ENCODE data around the gene TRIM67. TPM values are rescaled to one million over a fixed set of nuclear protein-coding genes. Genes with fewer than 3 reads are reported as not detected.
"Not testable (repeated sequence)": the region's sequence is repeated elsewhere in the genome, so short reads cannot be mapped to it uniquely, and the experiment has no call there.

TRIM67 gene
- total and polyA plus RNA-seq, 2 experiments from 2014 or later, result 0.13 TPM; not detected in 1

GRCh38 chr1:231151811-231152210 is 10.0 kb upstream of the TRIM67 start:
- Histone ChIP-seq H3K4me2 (no peak overlapping the region), H3K27ac (no peak overlapping the region), H3K9me2 (replicated peaks; ENCODE audit: insufficient read depth) (no peaks in the 10 kb centered on the region), H3K79me2 (no peaks in the 10 kb centered on the region), H3K9me3 (ENCODE audit: low read depth) (no peaks in the 10 kb centered on the region), H2AFZ (no peak overlapping the region), H3K27me3 (peaks cover 2% of the 10 kb centered on the region), H3K36me3 (replicated peaks; ENCODE audit: insufficient read depth, low read depth) (no peaks in the 10 kb centered on the region), H3K4me3 (no peak overlapping the region), H3K4me1 (ENCODE audit: insufficient read depth) (no peaks in the 10 kb centered on the region), H4K20me1 (ENCODE audit: insufficient read depth, poor library complexity, severe bottlenecking) (no peaks in the 10 kb centered on the region)
- TF ChIP-seq, protein P1, sequence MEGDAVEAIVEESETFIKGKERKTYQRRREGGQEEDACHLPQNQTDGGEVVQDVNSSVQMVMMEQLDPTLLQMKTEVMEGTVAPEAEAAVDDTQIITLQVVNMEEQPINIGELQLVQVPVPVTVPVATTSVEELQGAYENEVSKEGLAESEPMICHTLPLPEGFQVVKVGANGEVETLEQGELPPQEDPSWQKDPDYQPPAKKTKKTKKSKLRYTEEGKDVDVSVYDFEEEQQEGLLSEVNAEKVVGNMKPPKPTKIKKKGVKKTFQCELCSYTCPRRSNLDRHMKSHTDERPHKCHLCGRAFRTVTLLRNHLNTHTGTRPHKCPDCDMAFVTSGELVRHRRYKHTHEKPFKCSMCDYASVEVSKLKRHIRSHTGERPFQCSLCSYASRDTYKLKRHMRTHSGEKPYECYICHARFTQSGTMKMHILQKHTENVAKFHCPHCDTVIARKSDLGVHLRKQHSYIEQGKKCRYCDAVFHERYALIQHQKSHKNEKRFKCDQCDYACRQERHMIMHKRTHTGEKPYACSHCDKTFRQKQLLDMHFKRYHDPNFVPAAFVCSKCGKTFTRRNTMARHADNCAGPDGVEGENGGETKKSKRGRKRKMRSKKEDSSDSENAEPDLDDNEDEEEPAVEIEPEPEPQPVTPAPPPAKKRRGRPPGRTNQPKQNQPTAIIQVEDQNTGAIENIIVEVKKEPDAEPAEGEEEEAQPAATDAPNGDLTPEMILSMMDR (IDR thresholded peaks at IDR 0.05; ENCODE audit: poor library complexity), result no peak
- TF ChIP-seq EZH2 (IDR thresholded peaks at IDR 0.05; ENCODE audit: borderline replicate concordance) (no peak), EZH2phosphoT487 (IDR thresholded peaks at IDR 0.05; ENCODE audit: low read depth, severe bottlenecking, unreplicated experiment) (no peak)
- DNase-seq (ENCODE audit: low spot score), result no peak
- 3% methylated on average over 1 of the region's 1 CpG for WGBS (ENCODE audit: low lambda C conversion rate, missing lambda C conversion rate)

GRCh38 chr1:231153726-231154125 is 8.1 kb upstream of the TRIM67 start:
- no peaks in the 10 kb centered on the region for H3K4me1 ChIP-seq (ENCODE audit: insufficient read depth)
- no peak overlapping the region for H3K27ac ChIP-seq
- no peaks in the 10 kb centered on the region for H3K79me2 ChIP-seq
- no peaks in the 10 kb centered on the region for H3K36me3 ChIP-seq (replicated peaks; ENCODE audit: insufficient read depth, low read depth)
- TF ChIP-seq EZH2phosphoT487 (IDR thresholded peaks at IDR 0.05; ENCODE audit: low read depth, severe bottlenecking, unreplicated experiment), result no peak
- 72% methylated on average over 2 of the region's 2 CpGs for WGBS (ENCODE audit: low lambda C conversion rate, missing lambda C conversion rate)
- H3K27me3 ChIP-seq, result peaks cover 5% of the 10 kb centered on the region
- no peaks in the 10 kb centered on the region for H4K20me1 ChIP-seq (ENCODE audit: insufficient read depth, poor library complexity, severe bottlenecking)
- H3K9me2 ChIP-seq (replicated peaks; ENCODE audit: insufficient read depth), result no peaks in the 10 kb centered on the region
- no peaks in the 10 kb centered on the region for H3K9me3 ChIP-seq (ENCODE audit: low read depth)
- no peak overlapping the region for H3K4me2 ChIP-seq
- no peak overlapping the region for H2AFZ ChIP-seq
- DNase-seq (ENCODE audit: low spot score), result no peak
- no peak overlapping the region for H3K4me3 ChIP-seq

- Histone ChIP-seq H3K4me2 (no peak overlapping the region), H3K9me3 (ENCODE audit: low read depth) (no peaks in the 10 kb centered on the region), H3K27me3 (peaks cover 26% of the 10 kb centered on the region), H3K79me2 (no peaks in the 10 kb centered on the region), H4K20me1 (ENCODE audit: insufficient read depth, poor library complexity, severe bottlenecking) (no peaks in the 10 kb centered on the region), H3K27ac (no peak overlapping the region), H2AFZ (no peak overlapping the region), H3K36me3 (replicated peaks; ENCODE audit: insufficient read depth, low read depth) (no peaks in the 10 kb centered on the region), H3K9me2 (replicated peaks; ENCODE audit: insufficient read depth) (no peaks in the 10 kb centered on the region), H3K4me3 (no peak overlapping the region), H3K4me1 (ENCODE audit: insufficient read depth) (peaks cover 2% of the 10 kb centered on the region)
- no peak for DNase-seq (ENCODE audit: low spot score)
- TF ChIP-seq, protein P1 (IDR thresholded peaks at IDR 0.05; ENCODE audit: poor library complexity), result no peak
- TF ChIP-seq EZH2phosphoT487 (IDR thresholded peaks at IDR 0.05; ENCODE audit: low read depth, severe bottlenecking, unreplicated experiment), result no peak
- no peak for TF ChIP-seq EZH2 (IDR thresholded peaks at IDR 0.05; ENCODE audit: borderline replicate concordance)
- 40% methylated on average over 1 of the region's 1 CpG for WGBS (ENCODE audit: low lambda C conversion rate, missing lambda C conversion rate)
Measured at GRCh38 chr1:231155808-231156207, 6.0 kb upstream of the TRIM67 start.

GRCh38 chr1:231157311-231157710 is 4.5 kb upstream of the TRIM67 start:
- no peak overlapping the region for H3K27ac ChIP-seq
- no peaks in the 10 kb centered on the region for H3K9me3 ChIP-seq (ENCODE audit: low read depth)
- H3K4me2 ChIP-seq, result no peak overlapping the region
- H3K9me2 ChIP-seq (replicated peaks; ENCODE audit: insufficient read depth), result no peaks in the 10 kb centered on the region
- H3K27me3 ChIP-seq, result peaks cover 35% of the 10 kb centered on the region
- WGBS (ENCODE audit: low lambda C conversion rate, missing lambda C conversion rate), result 26% methylated on average over 1 of the region's 1 CpG
- H2AFZ ChIP-seq, result no peak overlapping the region
- no peaks in the 10 kb centered on the region for H3K79me2 ChIP-seq
- H3K4me1 ChIP-seq (ENCODE audit: insufficient read depth), result peaks cover 17% of the 10 kb centered on the region
- no peaks in the 10 kb centered on the region for H3K36me3 ChIP-seq (replicated peaks; ENCODE audit: insufficient read depth, low read depth)
- no peak overlapping the region for H3K4me3 ChIP-seq
- no peak for DNase-seq (ENCODE audit: low spot score)
- H4K20me1 ChIP-seq (ENCODE audit: insufficient read depth, poor library complexity, severe bottlenecking), result no peaks in the 10 kb centered on the region
- TF ChIP-seq EZH2phosphoT487 (IDR thresholded peaks at IDR 0.05; ENCODE audit: low read depth, severe bottlenecking, unreplicated experiment) (no peak), EZH2 (IDR thresholded peaks at IDR 0.05; ENCODE audit: borderline replicate concordance) (no peak)
- TF ChIP-seq, protein P1 (IDR thresholded peaks at IDR 0.05; ENCODE audit: poor library complexity), result no peak

GRCh38 chr1:231158141-231158540 is 3.7 kb upstream of the TRIM67 start:
- not testable (repeated sequence) for DNase-seq (ENCODE audit: low spot score); H3K4me2 ChIP-seq; H3K9me2 ChIP-seq (replicated peaks; ENCODE audit: insufficient read depth); H3K36me3 ChIP-seq (replicated peaks; ENCODE audit: insufficient read depth, low read depth); H2AFZ ChIP-seq; H3K79me2 ChIP-seq; H3K4me3 ChIP-seq; H3K27ac ChIP-seq; H3K9me3 ChIP-seq (ENCODE audit: low read depth); H4K20me1 ChIP-seq (ENCODE audit: insufficient read depth, poor library complexity, severe bottlenecking)
- peaks cover 23% of the 10 kb centered on the region for H3K4me1 ChIP-seq (ENCODE audit: insufficient read depth)
- peaks cover 44% of the 10 kb centered on the region for H3K27me3 ChIP-seq
- WGBS (ENCODE audit: low lambda C conversion rate, missing lambda C conversion rate), result 83% methylated on average over 7 of the region's 7 CpGs

Measured in hepatocyte (in vitro differentiated cells).